ENCODE measurements around the gene GARNL3. TPM values are rescaled to one million over a fixed set of nuclear protein-coding genes. Genes with fewer than 3 reads are reported as not detected.

GARNL3 gene
- total RNA-seq, 4 donors from 2014 or later = 9.3 to 20.9 (median 14.7) TPM

GRCh38 chr9:127388856-127389238 is 124.3 kb downstream of the GARNL3 start:
- no peak for TF ChIP-seq CTCF (IDR thresholded peaks at IDR 0.05; ENCODE audit: low read depth)

GRCh38 chr9:127389381-127390247 is 125.0 kb downstream of the GARNL3 start:
- no peak for TF ChIP-seq CTCF (IDR thresholded peaks at IDR 0.05; ENCODE audit: low read depth)

- no peak for TF ChIP-seq CTCF (IDR thresholded peaks at IDR 0.05; ENCODE audit: low read depth)
Observed at GRCh38 chr9:127390248-127390545, 125.6 kb downstream of the GARNL3 start.

- TF ChIP-seq CTCF (IDR thresholded peaks at IDR 0.05; ENCODE audit: low read depth) = no peak
Observed at GRCh38 chr9:127390563-127390962, 126.0 kb downstream of the GARNL3 start.

- TF ChIP-seq CTCF (IDR thresholded peaks at IDR 0.05; ENCODE audit: low read depth) = no peak
Observed at GRCh38 chr9:127392166-127392565, 127.6 kb downstream of the GARNL3 start.

GRCh38 chr9:127392976-127393375 is 128.4 kb downstream of the GARNL3 start:
- no peak for TF ChIP-seq CTCF (IDR thresholded peaks at IDR 0.05; ENCODE audit: low read depth)

- TF ChIP-seq CTCF (IDR thresholded peaks at IDR 0.05; ENCODE audit: low read depth) = no peak
Observed at GRCh38 chr9:127393645-127394044, 129.1 kb downstream of the GARNL3 start.
